ENCODE results near the gene TSSK1B. TPM values are rescaled to one million over a fixed set of nuclear protein-coding genes. Genes with fewer than 3 reads are reported as not detected.
"Not testable (repeated sequence)": the region's sequence is repeated elsewhere in the genome, so short reads cannot be mapped to it uniquely, and the experiment has no call there.

The TSSK1B gene
- total RNA-seq, 2 experiments from 2014 or later = not detected

- no peak for TF ChIP-seq CTCF (IDR thresholded peaks at IDR 0.05)
- H3K27ac Mint-ChIP-seq = no peak overlapping the region
- H3K4me1 Mint-ChIP-seq (ENCODE audit: low read depth) = no peaks in the 10 kb centered on the region
- Histone ChIP-seq H3K4me3 (ENCODE audit: low read length) (no peak overlapping the region), H3K9me3 (ENCODE audit: control insufficient read depth in 1 of 2, insufficient read depth in 1 of 2, low read length in 2 of 2) (no peaks in the 10 kb centered on the region), H3K27ac (ENCODE audit: low read depth in 1 of 2, low read length in 2 of 2) (no peak overlapping the region), H3K36me3 (ENCODE audit: insufficient read depth, low read length) (no peaks in the 10 kb centered on the region), H3K4me1 (ENCODE audit: insufficient read depth, low read length) (no peaks in the 10 kb centered on the region), H3K27me3 (ENCODE audit: control insufficient read depth in 1 of 2, insufficient read depth in 2 of 2, low read length in 2 of 2) (no peaks in the 10 kb centered on the region)
- no peaks in the 10 kb centered on the region for H3K9me3 Mint-ChIP-seq
- ChIA-PET POLR2A (no interaction called here), CTCF (no interaction called here)
- no peaks in the 10 kb centered on the region for H3K27me3 Mint-ChIP-seq
- H3K4me3 Mint-ChIP-seq = no peak overlapping the region
- no peaks in the 10 kb centered on the region for H3K36me3 Mint-ChIP-seq (ENCODE audit: low read depth)
- no peak for DNase-seq
- ATAC-seq (ENCODE audit: poor library complexity) = no peak
- intact Hi-C loops (cut with DNase I, micrococcal nuclease) = no loop called here
Measured at GRCh38 chr5:113421693-113422092, 13.1 kb downstream of the TSSK1B start.

- Histone ChIP-seq H3K36me3 (ENCODE audit: insufficient read depth, low read length) (no peaks in the 10 kb centered on the region), H3K27me3 (ENCODE audit: control insufficient read depth in 1 of 2, insufficient read depth in 2 of 2, low read length in 2 of 2) (no peaks in the 10 kb centered on the region), H3K4me3 (ENCODE audit: low read length) (no peak overlapping the region), H3K4me1 (ENCODE audit: insufficient read depth, low read length) (no peaks in the 10 kb centered on the region), H3K27ac (ENCODE audit: low read depth in 1 of 2, low read length in 2 of 2) (no peak overlapping the region), H3K9me3 (ENCODE audit: control insufficient read depth in 1 of 2, insufficient read depth in 1 of 2, low read length in 2 of 2) (no peaks in the 10 kb centered on the region)
- DNase-seq = no peak
- intact Hi-C loops (cut with DNase I, micrococcal nuclease) = no loop called here
- Mint-ChIP-seq H3K4me3 (no peak overlapping the region), H3K4me1 (ENCODE audit: low read depth) (no peaks in the 10 kb centered on the region), H3K9me3 (no peaks in the 10 kb centered on the region), H3K27me3 (peaks cover 9% of the 10 kb centered on the region), H3K27ac (no peak overlapping the region), H3K36me3 (ENCODE audit: low read depth) (no peaks in the 10 kb centered on the region)
- CTCF ChIA-PET = no interaction called here
- no peak for TF ChIP-seq CTCF (IDR thresholded peaks at IDR 0.05)
- ATAC-seq (ENCODE audit: poor library complexity) = no peak
- POLR2A ChIA-PET = no interaction called here
Measured at GRCh38 chr5:113405530-113405929, 29.3 kb downstream of the TSSK1B start.

- Mint-ChIP-seq H3K4me3 (no peak overlapping the region), H3K27ac (no peak overlapping the region), H3K27me3 (peaks cover 9% of the 10 kb centered on the region), H3K36me3 (ENCODE audit: low read depth) (no peaks in the 10 kb centered on the region), H3K9me3 (no peaks in the 10 kb centered on the region), H3K4me1 (ENCODE audit: low read depth) (no peaks in the 10 kb centered on the region)
- H3K27ac ChIP-seq (ENCODE audit: low read depth in 1 of 2, low read length in 2 of 2) = no peak overlapping the region
- ATAC-seq (ENCODE audit: poor library complexity) (no peak), DNase-seq (no peak)
- no peaks in the 10 kb centered on the region for H3K9me3 ChIP-seq (ENCODE audit: control insufficient read depth in 1 of 2, insufficient read depth in 1 of 2, low read length in 2 of 2)
- H3K4me3 ChIP-seq (ENCODE audit: low read length) = no peak overlapping the region
- no peak for TF ChIP-seq CTCF (IDR thresholded peaks at IDR 0.05)
- intact Hi-C loops (cut with DNase I, micrococcal nuclease) = no loop called here
- ChIA-PET CTCF (no interaction called here), POLR2A (no interaction called here)
- H3K4me1 ChIP-seq (ENCODE audit: insufficient read depth, low read length) = no peaks in the 10 kb centered on the region
- H3K27me3 ChIP-seq (ENCODE audit: control insufficient read depth in 1 of 2, insufficient read depth in 2 of 2, low read length in 2 of 2) = no peaks in the 10 kb centered on the region
- no peaks in the 10 kb centered on the region for H3K36me3 ChIP-seq (ENCODE audit: insufficient read depth, low read length)
Measured at GRCh38 chr5:113404269-113404668, 30.5 kb downstream of the TSSK1B start.

GRCh38 chr5:113397986-113398385 lies 36.8 kb downstream of the TSSK1B start:
- POLR2A ChIA-PET = not testable (repeated sequence)

More at GRCh38 chr5:113397986-113398385, 36.8 kb downstream of the TSSK1B start:
- H3K9me3 Mint-ChIP-seq; H3K4me3 ChIP-seq (ENCODE audit: low read length); H3K4me3 Mint-ChIP-seq; ATAC-seq (ENCODE audit: poor library complexity); H3K27ac ChIP-seq (ENCODE audit: low read depth in 1 of 2, low read length in 2 of 2); DNase-seq; intact Hi-C loops (cut with DNase I, micrococcal nuclease); H3K36me3 ChIP-seq (ENCODE audit: insufficient read depth, low read length); H3K4me1 Mint-ChIP-seq (ENCODE audit: low read depth); H3K27ac Mint-ChIP-seq; H3K36me3 Mint-ChIP-seq (ENCODE audit: low read depth); H3K9me3 ChIP-seq (ENCODE audit: control insufficient read depth in 1 of 2, insufficient read depth in 1 of 2, low read length in 2 of 2); CTCF ChIA-PET; H3K27me3 ChIP-seq (ENCODE audit: control insufficient read depth in 1 of 2, insufficient read depth in 2 of 2, low read length in 2 of 2); H3K4me1 ChIP-seq (ENCODE audit: insufficient read depth, low read length): not testable (repeated sequence)
- peaks cover 13% of the 10 kb centered on the region for H3K27me3 Mint-ChIP-seq
